GM12874 (cell line): ENCODE measurements around the gene BPIFB3.

Source experiments
- CTCF ChIP-seq: IDR thresholded peaks from 2 replicates; pipeline ENCODE4 v1.5.1; 2011; ENCODE audit warnings: low read depth, mild to moderate bottlenecking, control low read depth, low read length, moderate library complexity; ENCODE audit not compliant: insufficient read depth

The BPIFB3 gene

GRCh38 chr20:33103556-33103955 lies 49.9 kb downstream of the BPIFB3 start:
- TF ChIP-seq CTCF = no peak

DNA sequence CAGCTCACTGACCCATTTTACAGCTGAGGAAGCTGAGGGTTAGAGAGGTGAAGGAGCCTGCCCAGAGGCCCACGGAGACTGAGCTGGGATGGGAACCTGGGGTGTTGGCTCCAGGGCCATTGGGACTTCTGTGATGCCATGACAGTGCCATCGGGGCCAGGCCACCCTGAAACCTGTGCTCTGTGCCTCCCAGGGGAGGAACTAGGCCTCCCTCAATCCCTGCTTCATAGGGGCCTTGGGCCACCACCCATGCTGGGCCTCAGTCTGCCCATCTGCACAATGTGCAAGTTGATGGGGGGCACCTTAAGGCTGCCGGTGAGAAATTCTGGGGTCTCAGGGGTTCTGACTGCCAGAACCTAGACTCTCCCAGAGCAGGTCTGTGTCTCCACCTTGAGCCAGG lies 50.6 kb downstream of the BPIFB3 start:
- no peak for TF ChIP-seq CTCF

GRCh38 chr20:33105316-33105924 lies 51.7 kb downstream of the BPIFB3 start:
- TF ChIP-seq CTCF = no peak

DNA sequence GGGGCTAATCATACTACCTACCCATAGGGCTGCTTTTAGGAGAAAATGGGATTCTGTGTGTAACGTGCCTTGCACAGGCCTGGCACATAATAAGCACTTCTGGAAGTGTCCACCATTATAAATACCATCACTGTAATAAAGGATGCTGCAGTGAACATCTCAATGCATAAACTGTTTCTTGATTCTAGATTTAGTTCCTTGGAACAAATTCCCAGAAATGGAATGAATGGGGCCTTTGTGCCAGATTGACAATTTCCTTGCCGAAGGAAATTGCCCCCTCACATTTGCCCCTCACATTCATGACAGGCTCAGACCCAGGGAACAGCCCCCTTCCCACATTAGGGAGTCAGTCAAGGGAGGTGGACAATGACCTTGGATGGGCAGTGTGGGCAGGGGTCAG lies 55.0 kb downstream of the BPIFB3 start:
- no peak for TF ChIP-seq CTCF

- TF ChIP-seq CTCF = no peak
Observed at GRCh38 chr20:33110147-33110825, 56.6 kb downstream of the BPIFB3 start.

DNA sequence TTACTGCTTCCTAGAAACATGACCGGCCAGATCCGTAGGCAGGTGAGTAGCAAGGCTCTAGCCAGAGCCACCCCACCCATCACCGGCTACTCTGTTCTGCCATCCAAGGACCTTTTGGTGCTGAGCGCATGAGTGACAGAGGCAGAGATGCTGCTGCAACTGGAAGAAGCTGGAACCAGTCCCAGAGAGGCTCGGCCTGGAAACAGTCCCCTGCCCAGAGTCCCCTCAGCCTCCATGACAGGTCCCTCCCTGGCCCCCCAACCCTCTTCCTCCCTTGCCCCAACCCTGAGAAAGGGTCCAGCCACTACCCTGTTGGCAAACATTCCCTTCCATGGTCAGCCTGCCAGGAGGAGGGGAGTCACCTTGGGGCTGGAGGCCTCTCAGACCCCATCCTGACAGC lies 57.6 kb downstream of the BPIFB3 start:
- no peak for TF ChIP-seq CTCF

GRCh38 chr20:33112547-33113386 lies 59.1 kb downstream of the BPIFB3 start:
- TF ChIP-seq CTCF = no peak
